GM10248 (cell line): Measurements from ENCODE around the gene NOP10.

Experiments
- CTCF ChIA-PET: fragments of 300-600 bp; sonication (Branson Sonifier 250); formaldehyde crosslinking; extraction: SDS; loops from one replicate; lab custom pipeline; 2021; ENCODE audit warnings: antibody characterized with exemption; lab: Yijun Ruan, JAX
- POLR2A ChIA-PET: fragments of 350-650 bp; sonication (Branson Sonifier 250); formaldehyde crosslinking; extraction: SDS; loops from one replicate; lab custom pipeline; 2020; ENCODE audit warnings: antibody characterized with exemption; lab: Yijun Ruan, JAX
- DNase-seq: peaks from one replicate; pipeline ENCODE4 v3.0.0; 2012; ENCODE audit errors: extremely low spot score
- CTCF ChIP-seq: IDR thresholded peaks from 2 replicates; pipeline ENCODE4 v1.5.1; 2012; ENCODE audit warnings: mild to moderate bottlenecking, low read depth; ENCODE audit errors: extremely low read depth, missing control alignments, control extremely low read depth

NOP10 gene

DNA sequence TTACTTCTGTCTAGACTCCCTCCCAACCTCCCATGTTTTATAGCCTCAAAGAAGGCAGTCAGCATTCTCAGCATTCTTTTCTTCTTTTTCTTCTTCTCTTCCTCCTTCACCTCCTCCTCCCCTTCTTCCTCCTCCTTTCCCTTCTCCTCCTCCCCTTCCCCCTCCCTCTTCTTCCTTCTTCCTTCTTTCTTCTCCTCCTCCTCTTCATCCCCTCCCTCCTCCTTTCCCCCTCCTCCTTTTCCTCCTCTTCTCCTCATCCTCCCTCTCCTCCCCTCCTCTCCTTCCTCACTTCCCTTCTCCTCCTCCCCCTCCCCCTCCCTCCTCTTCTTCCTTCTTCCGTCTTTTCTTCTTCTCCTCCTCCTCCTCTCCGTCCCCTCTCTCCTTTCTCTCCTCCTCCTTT is 27.7 kb upstream of the NOP10 start:
- CTCF ChIA-PET, result no interaction called here

GRCh38 chr15:34370129-34370528 is 27.2 kb upstream of the NOP10 start:
- CTCF ChIA-PET, result interaction anchor here (5.4 kb wide), 1 partner anchor 128 kb away, joined by 28 read pairs; no protein-coding TSS in a partner anchor
- TF ChIP-seq CTCF, result no peak
- POLR2A ChIA-PET, result no interaction called here

More for the DNA sequence above, 27.7 kb upstream of the NOP10 start:
- DNase-seq, result no peak
- TF ChIP-seq CTCF, result no peak
- POLR2A ChIA-PET, result no interaction called here

GRCh38 chr15:34367101-34368081 is 24.5 kb upstream of the NOP10 start, which contains the start of gene LPCAT4:
Gene LPCAT4 (minus strand): TSS chr15:34367196. CDS start chr15:34367100, 96 bp downstream.
- CTCF ChIA-PET, result interaction anchor here (0.5 to 5.4 kb wide), 34 partner anchors 9 to 331 kb away, joined by 3 to 69 read pairs (median 4); partner anchors contain the start of genes GOLGA8B, NOP10, NUTM1 and SLC12A6
- peak; percentile 95 for DNase-seq
- TF ChIP-seq CTCF, result peak; percentile 97
- POLR2A ChIA-PET, result interaction anchor here (0.7 to 1.3 kb wide), 2 partner anchors 39 to 329 kb away, joined by 4 to 5 read pairs; partner anchors contain the start of gene AVEN

More at GRCh38 chr15:34370129-34370528, 27.2 kb upstream of the NOP10 start:
- no peak for DNase-seq

DNA sequence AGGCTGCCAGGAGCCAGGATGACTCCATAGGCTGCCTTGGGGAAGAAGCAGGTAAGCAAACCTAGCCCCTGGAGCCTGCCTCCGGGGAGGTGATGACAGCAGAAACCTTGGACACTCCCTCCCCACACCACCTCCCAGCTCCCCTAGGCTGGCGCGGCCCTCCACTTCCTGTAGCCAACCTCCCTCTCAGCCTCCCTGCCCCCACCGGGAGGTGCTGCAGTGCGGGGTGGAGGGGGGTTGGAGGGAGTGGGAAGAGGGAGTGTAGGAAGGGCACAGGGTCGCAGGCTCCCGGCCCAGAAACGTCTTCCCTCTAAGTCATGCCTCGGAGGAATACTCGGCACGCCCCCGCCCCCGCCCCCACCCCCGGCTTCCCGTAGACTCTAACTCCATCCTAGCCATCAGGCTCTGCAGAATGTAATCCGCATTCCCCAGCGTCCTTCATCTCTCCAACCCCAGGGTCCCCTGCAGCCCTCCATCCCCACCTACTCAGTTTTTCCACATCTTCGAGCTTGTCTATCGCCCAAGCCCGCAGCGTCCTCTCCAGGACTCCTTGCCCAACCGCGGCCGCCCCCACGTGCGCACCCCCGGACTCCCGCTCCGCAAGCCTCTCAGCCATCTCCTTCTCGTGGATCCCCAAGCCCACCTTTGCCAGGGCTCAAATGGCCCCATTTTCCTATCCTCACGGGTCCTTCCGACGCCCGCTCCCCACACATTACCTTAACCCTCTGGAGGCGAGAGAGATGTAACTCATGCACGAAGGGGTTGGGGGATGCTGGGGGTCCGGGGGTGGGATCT is 23.5 kb upstream of the NOP10 start:
- peak; percentile 59 for DNase-seq
- CTCF ChIA-PET, result interaction anchor here (0.7 to 5.4 kb wide), 27 partner anchors 10 to 305 kb away, joined by 3 to 69 read pairs (median 5); partner anchors contain the start of genes GOLGA8B, NOP10, NUTM1 and SLC12A6

DNA sequence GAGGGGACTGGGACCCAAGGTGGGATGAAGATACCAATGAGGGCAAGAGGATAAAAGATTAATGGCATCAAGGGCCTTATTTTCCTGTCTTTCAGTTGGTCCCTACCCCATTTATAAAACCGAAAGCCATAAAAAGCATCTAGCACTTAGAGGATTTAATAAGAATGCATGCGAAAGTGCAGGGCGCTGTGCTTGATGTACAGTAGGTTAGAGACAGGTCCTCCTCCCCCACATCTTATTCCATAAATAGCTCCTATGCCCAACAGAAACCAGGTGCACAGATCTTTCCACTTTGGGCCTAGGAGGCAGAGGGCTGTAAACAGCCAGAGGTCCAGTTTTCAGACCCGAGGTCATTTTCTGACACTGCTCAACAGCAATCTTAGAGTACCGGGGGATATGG is 22.9 kb upstream of the NOP10 start:
- ChIA-PET CTCF (interaction anchor here (0.8 to 5.4 kb wide), 10 partner anchors 10 to 305 kb away, joined by 3 to 69 read pairs (median 16); partner anchors contain the start of genes NOP10, NUTM1 and SLC12A6), POLR2A (interaction anchor here (0.8 kb wide), 2 partner anchors 32 to 47 kb away, joined by 3 to 4 read pairs; no protein-coding TSS in a partner anchor)
- TF ChIP-seq CTCF, result no peak
- DNase-seq, result no peak

More for the DNA sequence above, 23.5 kb upstream of the NOP10 start:
- TF ChIP-seq CTCF, result no peak
- POLR2A ChIA-PET, result interaction anchor here (0.8 to 1.3 kb wide), 3 partner anchors 32 to 48 kb away, joined by 3 to 5 read pairs (median 4); no protein-coding TSS in a partner anchor
